Motor neuron (in vitro differentiated cells): ENCODE results near the gene OR10H1. TPM values are rescaled to one million over a fixed set of nuclear protein-coding genes. Genes with fewer than 3 reads are reported as not detected.
"Not testable (repeated sequence)": the region's sequence is repeated elsewhere in the genome, so short reads cannot be mapped to it uniquely, and the experiment has no call there.

Experiments used
- ATAC-seq, 8 experiments: fragments of 200-7000 bp; cut with Tn5 transposase; replicated peaks in 6 of 8; 2 replicates each; pipeline ENCODE4 v1.8.0; 2021; ENCODE audit warnings: mild to moderate bottlenecking in 8 of 8, moderate library complexity in 8 of 8
- H3K27ac ChIP-seq, 2 donors: fragments of 250-450 bp; sonication (Bioruptor Pico); 2 replicates each; pipeline ENCODE4 v1.9.0; 2021; ENCODE audit warnings: antibody characterized with exemption in 2 of 2, mild to moderate bottlenecking in 2 of 2, moderate library complexity in 1 of 2
- H3K4me1 ChIP-seq, 2 donors: fragments of 250-450 bp; sonication (Bioruptor Pico); replicated peaks in 1 of 2; 2 replicates each; pipeline ENCODE4 v1.6.1; 2021; ENCODE audit warnings: antibody characterized with exemption in 2 of 2, mild to moderate bottlenecking in 2 of 2, moderate library complexity in 1 of 2
- H3K4me3 ChIP-seq, 5 donors: fragments of 250-450 bp; sonication (Bioruptor Pico); 2 replicates each; pipeline ENCODE4 v1.9.0; 2021; ENCODE audit warnings: antibody characterized with exemption in 5 of 5, mild to moderate bottlenecking in 5 of 5, moderate library complexity in 4 of 5
- WGBS, 10 experiments: fragments of 450-650 bp; shearing (Covaris generic); methylation state at CpG; one replicate each; pipeline ENCODE4 v1.0.0; 2022; 5-methylcytosine and 5-hydroxymethylcytosine counted together
- in situ Hi-C, 9 experiments: fragments of 400-800 bp; cut with MboI; loops; one replicate each; pipeline ENCODE4 v1.15.0; 2021; ENCODE audit warnings: low sequenced_read_pairs in 9 of 9, low pct_unique_long_range_greater_than_20kb in 2 of 9; ENCODE audit not compliant: unreplicated experiment in 9 of 9
- total RNA-seq, 8 experiments: library from RNA; unstranded; fragments of 300-600 nt; gene quantifications; 2 replicates each; pipeline versions ENCODE4 v1.2.3 to v1.2.4, GENCODE V29; 2022

OR10H1 gene
- total RNA-seq: under 1 TPM in 5 of 8 experiments, not detected in 3; 0.09 to 0.33 (median 0.15) TPM

- in situ Hi-C loops: no loop called here
- Histone ChIP-seq H3K4me1 (no peaks in the 10 kb centered on the region), H3K27ac (no peak within 1 kb of the TSS), H3K4me3 (no peak within 1 kb of the TSS)
- WGBS, 10 experiments: 0 to 54% (median 12%) methylated on average over 1 to 3 of the region's 5 CpGs; no CpG with 5 or more reads in 3 of the 10 experiments
- no peak for ATAC-seq
Measured at GRCh38 chr19:15815306-15815705, at the start of gene OR10H1. TSS of gene OR10H1 (minus strand) at chr19:15815664. CDS start at chr19:15808037, 7,627 bp downstream.

- no peak overlapping the region for H3K27ac ChIP-seq
- no peak for ATAC-seq
- H3K4me3 ChIP-seq: no peak overlapping the region
- H3K4me1 ChIP-seq: no peaks in the 10 kb centered on the region
- 20 to 100% (median 60%) methylated on average over 1 to 5 of the region's 5 CpGs; no CpG with 5 or more reads in 3 of the 10 experiments for WGBS, 10 experiments
- in situ Hi-C loops: no loop called here
Measured at GRCh38 chr19:15864824-15865223, 49.4 kb upstream of the OR10H1 start.

- no peak for ATAC-seq
- in situ Hi-C loops: no loop called here
- Histone ChIP-seq H3K4me3 (no peak overlapping the region), H3K27ac (no peak overlapping the region), H3K4me1 (no peaks in the 10 kb centered on the region)
- WGBS, 10 experiments: 53 to 100% (median 83%) methylated on average over 1 to 8 of the region's 8 CpGs; no CpG with 5 or more reads in 5 of the 10 experiments
Measured at GRCh38 chr19:15863272-15863671, 47.8 kb upstream of the OR10H1 start.

GRCh38 chr19:15862444-15862843 is 47.0 kb upstream of the OR10H1 start:
- in situ Hi-C loops: no loop called here
- WGBS, 10 experiments: 60 to 70% methylated on average over 2 to 3 of the region's 7 CpGs; no CpG with 5 or more reads in 8 of the 10 experiments
- Histone ChIP-seq H3K4me1 (no peaks in the 10 kb centered on the region), H3K4me3 (no peak overlapping the region), H3K27ac (no peak overlapping the region)
- no peak for ATAC-seq

GRCh38 chr19:15860522-15860921 is 45.1 kb upstream of the OR10H1 start:
- Histone ChIP-seq H3K4me3 (no peak overlapping the region), H3K27ac (no peak overlapping the region), H3K4me1 (no peaks in the 10 kb centered on the region)
- ATAC-seq: no peak
- in situ Hi-C loops: no loop called here
- WGBS, 10 experiments: 13 to 60% (median 49%) methylated on average over 2 to 6 of the region's 6 CpGs

GRCh38 chr19:15859187-15859586 is 43.7 kb upstream of the OR10H1 start:
- ATAC-seq: no peak
- in situ Hi-C loops: no loop called here
- H3K4me1 ChIP-seq: no peaks in the 10 kb centered on the region
- no peak overlapping the region for H3K4me3 ChIP-seq
- 14 to 50% (median 40%) methylated on average over 1 to 5 of the region's 6 CpGs; no CpG with 5 or more reads in 1 of the 10 experiments for WGBS, 10 experiments
- H3K27ac ChIP-seq: no peak overlapping the region

GRCh38 chr19:15850385-15850784 is 34.9 kb upstream of the OR10H1 start:
- in situ Hi-C loops: no loop called here
- H3K4me3 ChIP-seq: no peak overlapping the region
- whole genome bisulfite sequencing, 10 experiments: 0 to 80% (median 25%) methylated on average over 1 to 3 of the region's 3 CpGs; no CpG with 5 or more reads in 2 of the 10 experiments
- no peaks in the 10 kb centered on the region for H3K4me1 ChIP-seq
- no peak for ATAC-seq
- H3K27ac ChIP-seq: no peak overlapping the region

- in situ Hi-C loops: no loop called here
- no peaks in the 10 kb centered on the region for H3K4me1 ChIP-seq
- no peak overlapping the region for H3K27ac ChIP-seq
- WGBS, 10 experiments: 0 to 83% (median 50%) methylated on average over 1 to 3 of the region's 6 CpGs; no CpG with 5 or more reads in 5 of the 10 experiments
- H3K4me3 ChIP-seq: no peak overlapping the region
- ATAC-seq: no peak
Measured at GRCh38 chr19:15846923-15847322, 31.5 kb upstream of the OR10H1 start.

GRCh38 chr19:15843894-15844222 is 28.4 kb upstream of the OR10H1 start:
- 0 to 43% (median 40%) methylated on average over 3 to 5 of the region's 8 CpGs; no CpG with 5 or more reads in 6 of the 10 experiments for WGBS, 10 experiments

GRCh38 chr19:15843203-15843893 is 27.9 kb upstream of the OR10H1 start:
- Histone ChIP-seq H3K4me3 (no peak overlapping the region), H3K4me1 (no peaks in the 10 kb centered on the region), H3K27ac (no peak overlapping the region)
- no peak for ATAC-seq
- in situ Hi-C loops: no loop called here
- 20 to 67% (median 24%) methylated on average over 3 to 5 of the region's 5 CpGs; no CpG with 5 or more reads in 2 of the 10 experiments for WGBS, 10 experiments

More at GRCh38 chr19:15843894-15844222, 28.4 kb upstream of the OR10H1 start:
- H3K27ac ChIP-seq, H3K4me1 ChIP-seq, ATAC-seq, in situ Hi-C loops, H3K4me3 ChIP-seq: not testable (repeated sequence)

- H3K4me3 ChIP-seq: no peak overlapping the region
- no peak for ATAC-seq
Measured at GRCh38 chr19:15841875-15842569, 26.6 kb upstream of the OR10H1 start.

GRCh38 chr19:15840833-15841232 is 25.4 kb upstream of the OR10H1 start:
- H3K4me3 ChIP-seq: no peak overlapping the region
- ATAC-seq: no peak
- in situ Hi-C loops: no loop called here
- 6 to 43% (median 13%) methylated on average over 1 to 2 of the region's 2 CpGs; no CpG with 5 or more reads in 5 of the 10 experiments for WGBS, 10 experiments
- H3K4me1 ChIP-seq: no peaks in the 10 kb centered on the region
- no peak overlapping the region for H3K27ac ChIP-seq

More at GRCh38 chr19:15841875-15842569, 26.6 kb upstream of the OR10H1 start:
- Histone ChIP-seq H3K4me1 (no peaks in the 10 kb centered on the region), H3K27ac (no peak overlapping the region)
- WGBS, 10 experiments: 0 to 67% (median 39%) methylated on average over 1 to 9 of the region's 11 CpGs; no CpG with 5 or more reads in 1 of the 10 experiments
- in situ Hi-C loops: no loop called here

GRCh38 chr19:15839888-15840287 is 24.4 kb upstream of the OR10H1 start:
- ATAC-seq, H3K27ac ChIP-seq, H3K4me1 ChIP-seq, in situ Hi-C loops, H3K4me3 ChIP-seq: not testable (repeated sequence)
- 11 to 60% (median 20%) methylated on average over 1 to 4 of the region's 4 CpGs; no CpG with 5 or more reads in 5 of the 10 experiments for WGBS, 10 experiments
